Brain microvascular endothelial cell (primary cell): ENCODE results near the gene CUBN.

Source experiments
- DNase-seq: peaks from one replicate; pipeline ENCODE4 v3.0.0-alpha.2; 2020
- H3K27ac ChIP-seq: fragments of 250-450 bp; sonication (Bioruptor Pico); 2 replicates; pipeline ENCODE4 v1.5.1; 2020; ENCODE audit warnings: mild to moderate bottlenecking, moderate library complexity
- H3K27me3 ChIP-seq: fragments of 250-450 bp; sonication (Bioruptor Pico); replicated peaks from 2 replicates; pipeline ENCODE4 v1.5.1; 2020; ENCODE audit warnings: mild to moderate bottlenecking
- H3K36me3 ChIP-seq: fragments of 250-450 bp; sonication (Bioruptor Pico); replicated peaks from 2 replicates; pipeline ENCODE4 v1.5.1; 2020; ENCODE audit warnings: mild to moderate bottlenecking
- H3K4me3 ChIP-seq: 2 replicates; pipeline ENCODE4 v1.5.1; 2011; ENCODE audit warnings: low read depth, mild to moderate bottlenecking, control low read depth, low read length, moderate library complexity
- in situ Hi-C: cut with HindIII; loops from 2 replicates; pipeline ENCODE4 v1.10.0; 2017; ENCODE audit warnings: low sequenced_read_pairs, low pct_ligation_motif_present
- TF ChIP-seq, protein P1 (sequence below): IDR thresholded peaks from 2 replicates; pipeline ENCODE4 v1.5.1; 2011; ENCODE audit warnings: low read depth, mild to moderate bottlenecking, moderate library complexity, low read length, control low read depth, inconsistent platforms; ENCODE audit errors: missing control alignments

Gene CUBN

DNA sequence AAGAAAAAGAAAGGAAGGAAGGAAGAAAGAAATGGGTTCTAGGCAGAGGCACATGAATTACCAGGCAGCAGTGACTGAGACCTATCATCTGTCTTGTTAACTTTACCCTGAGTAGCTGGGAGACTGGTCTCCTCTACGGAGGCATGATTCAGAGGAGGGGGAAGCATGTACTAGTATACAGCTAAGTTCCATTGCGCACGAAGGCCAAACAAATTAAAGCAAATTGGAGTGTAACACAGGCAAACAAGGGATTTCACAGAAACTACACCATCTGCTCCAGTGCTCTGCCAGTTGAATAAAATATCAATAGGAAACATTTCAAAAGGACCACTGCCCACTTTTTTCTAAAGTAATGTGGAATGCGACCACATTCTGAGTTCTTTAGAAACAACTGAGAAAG lies 246.5 kb downstream of the CUBN start:
- in situ Hi-C loops = no loop called here
- Histone ChIP-seq H3K4me3 (no peak overlapping the region), H3K27ac (no peak overlapping the region), H3K36me3 (no peaks in the 10 kb centered on the region), H3K27me3 (no peaks in the 10 kb centered on the region)
- TF ChIP-seq, protein P1, sequence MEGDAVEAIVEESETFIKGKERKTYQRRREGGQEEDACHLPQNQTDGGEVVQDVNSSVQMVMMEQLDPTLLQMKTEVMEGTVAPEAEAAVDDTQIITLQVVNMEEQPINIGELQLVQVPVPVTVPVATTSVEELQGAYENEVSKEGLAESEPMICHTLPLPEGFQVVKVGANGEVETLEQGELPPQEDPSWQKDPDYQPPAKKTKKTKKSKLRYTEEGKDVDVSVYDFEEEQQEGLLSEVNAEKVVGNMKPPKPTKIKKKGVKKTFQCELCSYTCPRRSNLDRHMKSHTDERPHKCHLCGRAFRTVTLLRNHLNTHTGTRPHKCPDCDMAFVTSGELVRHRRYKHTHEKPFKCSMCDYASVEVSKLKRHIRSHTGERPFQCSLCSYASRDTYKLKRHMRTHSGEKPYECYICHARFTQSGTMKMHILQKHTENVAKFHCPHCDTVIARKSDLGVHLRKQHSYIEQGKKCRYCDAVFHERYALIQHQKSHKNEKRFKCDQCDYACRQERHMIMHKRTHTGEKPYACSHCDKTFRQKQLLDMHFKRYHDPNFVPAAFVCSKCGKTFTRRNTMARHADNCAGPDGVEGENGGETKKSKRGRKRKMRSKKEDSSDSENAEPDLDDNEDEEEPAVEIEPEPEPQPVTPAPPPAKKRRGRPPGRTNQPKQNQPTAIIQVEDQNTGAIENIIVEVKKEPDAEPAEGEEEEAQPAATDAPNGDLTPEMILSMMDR = no peak
- no peak for DNase-seq

DNA sequence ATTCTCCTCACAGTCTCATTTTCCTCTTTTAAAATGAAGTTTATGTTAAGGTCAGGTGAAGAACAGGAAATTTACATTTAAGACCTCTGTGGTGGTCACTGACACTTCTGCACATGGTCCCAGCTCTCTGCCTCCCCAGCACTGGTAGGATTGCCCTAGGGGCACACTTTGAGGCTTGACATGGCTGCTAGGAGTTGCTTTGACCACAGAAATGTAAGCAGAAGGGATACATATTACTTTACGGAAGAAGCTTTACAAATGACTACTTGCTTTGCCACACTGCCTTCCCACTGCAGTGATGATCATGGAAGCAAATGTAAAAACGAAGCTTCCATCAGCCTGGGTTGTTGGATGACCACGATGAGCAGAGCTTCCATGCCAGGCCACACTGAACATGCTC lies 259.3 kb downstream of the CUBN start:
- DNase-seq = no peak
- TF ChIP-seq, protein P1 = no peak
- Histone ChIP-seq H3K36me3 (no peaks in the 10 kb centered on the region), H3K27me3 (no peaks in the 10 kb centered on the region), H3K27ac (no peak overlapping the region), H3K4me3 (no peak overlapping the region)
- in situ Hi-C loops = loop anchor here (25.0 kb wide), 1 partner anchor 367 kb away; the partner anchor contains the start of gene VIM

DNA sequence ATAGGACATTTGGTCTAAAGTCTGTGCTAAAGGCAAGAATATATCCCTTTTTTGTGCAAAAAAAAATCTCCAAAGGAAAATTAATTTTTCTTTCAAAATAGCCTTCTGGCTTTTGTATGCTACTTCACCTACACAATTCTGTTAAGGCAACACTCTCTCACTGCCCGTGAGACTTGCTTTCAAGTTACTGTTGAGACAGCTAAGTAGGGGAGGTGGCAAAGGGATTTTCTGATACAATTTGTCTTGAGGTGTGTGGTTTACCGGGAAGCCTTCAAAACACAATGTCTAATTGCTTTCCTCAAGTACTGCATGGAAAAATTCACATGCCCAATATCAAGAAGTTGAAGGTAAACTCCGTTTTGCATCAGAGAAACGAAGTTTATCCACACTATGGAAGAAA lies 261.6 kb downstream of the CUBN start:
- H3K4me3 ChIP-seq = no peak overlapping the region
- in situ Hi-C loops = loop anchor here (25.0 kb wide), 1 partner anchor 369 kb away; the partner anchor contains the start of gene VIM

DNA sequence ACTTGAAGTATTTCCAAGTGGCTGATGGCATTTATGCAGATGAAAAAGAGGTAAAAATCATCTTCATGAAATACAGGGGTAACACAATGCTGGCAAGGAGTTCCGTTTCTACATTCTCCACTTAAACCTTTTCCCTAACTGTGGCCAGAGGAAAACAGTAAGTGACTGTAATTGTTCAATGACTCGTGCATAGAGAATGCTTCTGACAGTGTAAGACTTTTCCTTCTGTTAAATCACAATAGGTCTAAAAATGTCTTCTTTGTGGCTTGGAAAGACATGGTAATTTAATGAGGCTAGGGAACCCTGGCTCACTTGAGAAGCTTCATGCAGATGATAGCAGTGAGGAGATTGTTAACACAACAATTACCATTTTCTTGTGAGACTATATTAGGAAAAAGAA lies 262.1 kb downstream of the CUBN start:
- Histone ChIP-seq H3K36me3 (no peaks in the 10 kb centered on the region), H3K4me3 (no peak overlapping the region), H3K27me3 (no peaks in the 10 kb centered on the region), H3K27ac (no peak overlapping the region)
- TF ChIP-seq, protein P1 = no peak
- DNase-seq = peak; percentile 12
- in situ Hi-C loops = loop anchor here (25.0 kb wide), 1 partner anchor 370 kb away; the partner anchor contains the start of gene VIM

More for the DNA sequence above, 261.6 kb downstream of the CUBN start:
- no peak overlapping the region for H3K27ac ChIP-seq
- H3K36me3 ChIP-seq = no peaks in the 10 kb centered on the region
- DNase-seq = no peak
- TF ChIP-seq, protein P1 = no peak
- H3K27me3 ChIP-seq = no peaks in the 10 kb centered on the region

DNA sequence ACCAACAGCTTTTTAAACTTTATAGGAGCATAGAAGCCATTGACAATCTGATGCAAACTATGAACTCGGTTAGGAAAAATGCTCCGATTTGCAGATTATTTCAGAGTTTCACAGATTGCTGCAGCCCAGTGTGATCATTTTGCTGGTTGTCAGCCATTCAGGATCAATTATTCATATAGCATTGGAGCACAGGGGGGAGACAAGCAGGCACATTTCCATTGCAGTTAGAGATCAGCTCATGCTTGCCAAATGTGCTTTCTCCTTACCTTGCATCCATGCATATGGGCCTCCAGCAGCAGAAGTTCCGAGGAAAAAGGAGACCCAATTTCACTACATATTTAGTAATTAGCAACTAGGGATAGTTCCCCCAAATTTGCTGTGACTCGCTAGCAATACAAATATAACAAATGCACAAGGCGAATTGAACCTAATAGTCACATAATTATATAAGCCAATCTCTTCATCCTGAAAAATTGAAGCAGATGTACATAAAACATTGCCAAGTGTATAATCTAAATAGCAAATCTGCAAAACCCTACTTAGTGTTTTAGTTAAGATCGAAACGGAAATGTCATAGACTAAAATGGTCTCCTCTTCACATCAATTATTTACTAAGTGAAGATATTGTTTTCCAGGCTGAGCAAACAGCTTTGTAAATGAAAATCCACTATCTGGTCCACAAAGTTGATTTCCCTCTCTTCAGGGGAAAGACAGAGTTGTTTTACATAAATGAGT lies 262.9 kb downstream of the CUBN start:
- no peak overlapping the region for H3K27ac ChIP-seq
- no peak overlapping the region for H3K4me3 ChIP-seq
- in situ Hi-C loops = loop anchor here (25.0 kb wide), 1 partner anchor 371 kb away; the partner anchor contains the start of gene VIM
- H3K27me3 ChIP-seq = no peaks in the 10 kb centered on the region
- no peak for DNase-seq
- TF ChIP-seq, protein P1 = no peak
- H3K36me3 ChIP-seq = no peaks in the 10 kb centered on the region
